ENCODE measurements around the gene LAX1.
"Not testable (repeated sequence)": the region's sequence is repeated elsewhere in the genome, so short reads cannot be mapped to it uniquely, and the experiment has no call there.

DNA sequence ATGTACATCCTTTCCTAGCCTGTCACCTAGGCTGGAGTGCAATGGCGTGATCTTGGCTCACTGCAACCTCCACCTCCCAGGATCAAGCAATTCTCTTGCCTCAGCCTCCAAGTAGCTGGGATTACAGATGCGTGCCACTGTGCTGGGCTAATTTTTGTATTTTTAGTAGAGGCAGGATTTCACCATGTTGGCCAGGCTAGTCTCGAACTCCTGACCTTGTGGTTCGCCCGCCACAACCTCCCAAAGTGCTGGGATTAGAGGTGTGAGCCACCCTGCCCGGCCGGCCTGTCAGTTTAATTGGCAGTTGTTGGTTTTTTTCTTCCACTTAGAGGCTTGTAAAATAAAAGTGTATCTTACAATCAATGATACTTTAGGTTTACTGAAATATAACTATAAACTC lies 28.6 kb downstream of the LAX1 start:
- not testable (repeated sequence) for TF ChIP-seq DPF2 (IDR thresholded peaks at IDR 0.05); SMARCA5 (IDR thresholded peaks at IDR 0.05); POLR2AphosphoS5 (IDR thresholded peaks at IDR 0.05; ENCODE audit: low read length); CBX5 (IDR thresholded peaks at IDR 0.05; ENCODE audit: low read depth); POLR2A (IDR thresholded peaks at IDR 0.05; ENCODE audit: low read depth, low read length); BHLHE40 (IDR thresholded peaks at IDR 0.05; ENCODE audit: borderline replicate concordance in 1 of 2, low read depth in 2 of 2, low read length in 1 of 2); CREB1 (IDR thresholded peaks at IDR 0.05; ENCODE audit: low read depth); GABPA (IDR thresholded peaks at IDR 0.05; ENCODE audit: low read depth); TAF1 (IDR thresholded peaks at IDR 0.05; ENCODE audit: borderline replicate concordance, low read depth, low read length)
- TF ChIP-seq, protein P1, sequence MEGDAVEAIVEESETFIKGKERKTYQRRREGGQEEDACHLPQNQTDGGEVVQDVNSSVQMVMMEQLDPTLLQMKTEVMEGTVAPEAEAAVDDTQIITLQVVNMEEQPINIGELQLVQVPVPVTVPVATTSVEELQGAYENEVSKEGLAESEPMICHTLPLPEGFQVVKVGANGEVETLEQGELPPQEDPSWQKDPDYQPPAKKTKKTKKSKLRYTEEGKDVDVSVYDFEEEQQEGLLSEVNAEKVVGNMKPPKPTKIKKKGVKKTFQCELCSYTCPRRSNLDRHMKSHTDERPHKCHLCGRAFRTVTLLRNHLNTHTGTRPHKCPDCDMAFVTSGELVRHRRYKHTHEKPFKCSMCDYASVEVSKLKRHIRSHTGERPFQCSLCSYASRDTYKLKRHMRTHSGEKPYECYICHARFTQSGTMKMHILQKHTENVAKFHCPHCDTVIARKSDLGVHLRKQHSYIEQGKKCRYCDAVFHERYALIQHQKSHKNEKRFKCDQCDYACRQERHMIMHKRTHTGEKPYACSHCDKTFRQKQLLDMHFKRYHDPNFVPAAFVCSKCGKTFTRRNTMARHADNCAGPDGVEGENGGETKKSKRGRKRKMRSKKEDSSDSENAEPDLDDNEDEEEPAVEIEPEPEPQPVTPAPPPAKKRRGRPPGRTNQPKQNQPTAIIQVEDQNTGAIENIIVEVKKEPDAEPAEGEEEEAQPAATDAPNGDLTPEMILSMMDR (IDR thresholded peaks at IDR 0.05 in 2 of 3, conservative IDR thresholded peaks at IDR 0.05 in 1 of 3; ENCODE audit: control insufficient read depth in 2 of 3, extremely low read depth in 1 of 3, insufficient read depth in 1 of 3, low read depth in 3 of 3, low read length in 3 of 3): not testable (repeated sequence)
- TF ChIP-seq, protein P2, sequence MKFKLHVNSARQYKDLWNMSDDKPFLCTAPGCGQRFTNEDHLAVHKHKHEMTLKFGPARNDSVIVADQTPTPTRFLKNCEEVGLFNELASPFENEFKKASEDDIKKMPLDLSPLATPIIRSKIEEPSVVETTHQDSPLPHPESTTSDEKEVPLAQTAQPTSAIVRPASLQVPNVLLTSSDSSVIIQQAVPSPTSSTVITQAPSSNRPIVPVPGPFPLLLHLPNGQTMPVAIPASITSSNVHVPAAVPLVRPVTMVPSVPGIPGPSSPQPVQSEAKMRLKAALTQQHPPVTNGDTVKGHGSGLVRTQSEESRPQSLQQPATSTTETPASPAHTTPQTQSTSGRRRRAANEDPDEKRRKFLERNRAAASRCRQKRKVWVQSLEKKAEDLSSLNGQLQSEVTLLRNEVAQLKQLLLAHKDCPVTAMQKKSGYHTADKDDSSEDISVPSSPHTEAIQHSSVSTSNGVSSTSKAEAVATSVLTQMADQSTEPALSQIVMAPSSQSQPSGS (IDR thresholded peaks at IDR 0.05; ENCODE audit: low read length): not testable (repeated sequence)
- TF ChIP-seq, protein P3, sequence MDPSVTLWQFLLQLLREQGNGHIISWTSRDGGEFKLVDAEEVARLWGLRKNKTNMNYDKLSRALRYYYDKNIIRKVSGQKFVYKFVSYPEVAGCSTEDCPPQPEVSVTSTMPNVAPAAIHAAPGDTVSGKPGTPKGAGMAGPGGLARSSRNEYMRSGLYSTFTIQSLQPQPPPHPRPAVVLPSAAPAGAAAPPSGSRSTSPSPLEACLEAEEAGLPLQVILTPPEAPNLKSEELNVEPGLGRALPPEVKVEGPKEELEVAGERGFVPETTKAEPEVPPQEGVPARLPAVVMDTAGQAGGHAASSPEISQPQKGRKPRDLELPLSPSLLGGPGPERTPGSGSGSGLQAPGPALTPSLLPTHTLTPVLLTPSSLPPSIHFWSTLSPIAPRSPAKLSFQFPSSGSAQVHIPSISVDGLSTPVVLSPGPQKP (IDR thresholded peaks at IDR 0.05; ENCODE audit: low read depth, low read length): not testable (repeated sequence)
- TF ChIP-seq, protein P4, sequence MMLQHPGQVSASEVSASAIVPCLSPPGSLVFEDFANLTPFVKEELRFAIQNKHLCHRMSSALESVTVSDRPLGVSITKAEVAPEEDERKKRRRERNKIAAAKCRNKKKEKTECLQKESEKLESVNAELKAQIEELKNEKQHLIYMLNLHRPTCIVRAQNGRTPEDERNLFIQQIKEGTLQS (IDR thresholded peaks at IDR 0.05; ENCODE audit: borderline replicate concordance, extremely low read depth, low read depth, low read length): not testable (repeated sequence)

All from GM12878 (cell line).